Endodermal cell (in vitro differentiated cells): ENCODE data around the gene GAREM1. TPM values are rescaled to one million over a fixed set of nuclear protein-coding genes. Genes with fewer than 3 reads are reported as not detected.

Experiments
- DNase-seq: peaks from one replicate; pipeline ENCODE4 v3.0.0-alpha.2; 2017
- H3K27ac ChIP-seq: 2 replicates; pipeline ENCODE4 v1.5.1; 2013; ENCODE audit warnings: mild to moderate bottlenecking, low read depth, low read length, moderate library complexity
- H3K27me3 ChIP-seq: 2 replicates; pipeline ENCODE4 v1.6.1; 2013; ENCODE audit warnings: mild to moderate bottlenecking, low read length, moderate library complexity; ENCODE audit not compliant: insufficient read depth, control insufficient read depth, poor library complexity, severe bottlenecking
- H3K36me3 ChIP-seq: 2 replicates; pipeline ENCODE4 v1.7.0; 2013; ENCODE audit warnings: mild to moderate bottlenecking, low read length, moderate library complexity; ENCODE audit not compliant: control insufficient read depth, insufficient read depth
- H3K4me1 ChIP-seq: one replicate; pipeline ENCODE4 v1.7.0; 2013; ENCODE audit warnings: low read length; ENCODE audit not compliant: control insufficient read depth, insufficient read depth
- H3K4me3 ChIP-seq: 2 replicates; pipeline ENCODE4 v1.5.1; 2013; ENCODE audit warnings: mild to moderate bottlenecking, low read length, moderate library complexity
- H3K9ac ChIP-seq: 2 replicates; pipeline ENCODE4 v1.6.1; 2013; ENCODE audit warnings: mild to moderate bottlenecking, low read length, moderate library complexity; ENCODE audit not compliant: poor library complexity, severe bottlenecking; ENCODE audit errors: extremely low read depth
- H3K9me3 ChIP-seq: 2 replicates; pipeline ENCODE4 v1.6.1; 2013; ENCODE audit warnings: mild to moderate bottlenecking, low read length, moderate library complexity; ENCODE audit not compliant: control insufficient read depth
- H3K27ac Mint-ChIP-seq: 2 replicates; pipeline ENCODE4 v1.8.0; 2020; ENCODE audit warnings: mixed read lengths
- H3K27me3 Mint-ChIP-seq: 2 replicates; pipeline ENCODE4 v1.8.0; 2021; ENCODE audit warnings: mild to moderate bottlenecking, mixed read lengths; ENCODE audit not compliant: insufficient read depth
- H3K36me3 Mint-ChIP-seq: 2 replicates; pipeline ENCODE4 v1.8.0; 2020; ENCODE audit warnings: low read depth, mixed read lengths
- H3K4me1 Mint-ChIP-seq: 2 replicates; pipeline ENCODE4 v1.8.0; 2020; ENCODE audit warnings: mixed read lengths
- H3K4me3 Mint-ChIP-seq: 2 replicates; pipeline ENCODE4 v1.8.0; 2020; ENCODE audit warnings: mild to moderate bottlenecking, moderate library complexity, mixed read lengths
- H3K9me3 Mint-ChIP-seq: 2 replicates; pipeline ENCODE4 v1.8.0; 2020; ENCODE audit warnings: mild to moderate bottlenecking, mixed read lengths
- CTCF ChIP-seq: fragments of 200-600 bp; sonication (generic); conservative IDR thresholded peaks from 2 replicates; pipeline ENCODE4 v1.5.0; 2021; ENCODE audit warnings: antibody characterized with exemption, mild to moderate bottlenecking
- WGBS, 2 experiments: methylation state at CpG; one replicate each; pipeline versions ENCODE4 v1.1.5 to v1.1.7; 2013; ENCODE audit warnings: missing lambda C conversion rate in 2 of 2, mixed read lengths in 1 of 2; ENCODE audit not compliant: insufficient coverage in 1 of 2, insufficient read length in 1 of 2; 5-methylcytosine and 5-hydroxymethylcytosine counted together
- total RNA-seq, 2 donors: library from RNA; stranded (reverse); fragmentation: NEBNext Ultra II Directional in 1 of 2; extraction: Animal tissue kit (Norgen Biotek cat#: 25700) in 1 of 2; gene quantifications; 2 replicates in 1 of 2; 3 replicates in 1 of 2; pipeline ENCODE4 v1.2.1, GENCODE V29; 2021

GAREM1 gene
- total RNA-seq, 2 donors from 2014 or later, result 9.2 to 9.4 TPM

DNA sequence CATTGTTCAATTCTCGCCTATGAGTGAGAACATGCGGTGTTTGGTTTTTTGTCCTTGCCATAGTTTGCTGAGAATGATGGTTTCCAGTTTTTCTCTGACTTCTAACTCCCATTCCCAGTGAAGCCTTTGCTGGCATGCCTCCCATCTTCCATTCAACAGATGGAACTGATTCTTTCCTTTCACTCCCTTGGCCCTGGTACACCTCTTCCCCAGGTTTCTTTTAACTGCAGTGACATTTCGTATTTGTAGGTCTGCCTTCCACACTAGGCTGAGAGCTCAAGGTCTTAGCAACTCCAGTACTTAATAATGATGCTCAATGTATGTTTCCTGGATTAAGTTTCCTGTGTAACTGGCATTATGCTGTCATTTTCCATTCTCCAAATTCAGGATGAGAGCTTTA lies 48.5 kb downstream of the GAREM1 start:
- H3K9me3 Mint-ChIP-seq, result no peaks in the 10 kb centered on the region
- H3K27ac Mint-ChIP-seq, result no peak overlapping the region
- no peak overlapping the region for H3K4me3 Mint-ChIP-seq
- H3K36me3 ChIP-seq, result no peaks in the 10 kb centered on the region
- H3K27me3 Mint-ChIP-seq, result no peaks in the 10 kb centered on the region
- no peaks in the 10 kb centered on the region for H3K27me3 ChIP-seq
- no peak for TF ChIP-seq CTCF
- no peak for DNase-seq
- no peaks in the 10 kb centered on the region for H3K36me3 Mint-ChIP-seq
- no peaks in the 10 kb centered on the region for H3K9me3 ChIP-seq
- no peak overlapping the region for H3K9ac ChIP-seq
- H3K4me1 Mint-ChIP-seq, result peaks cover 19% of the 10 kb centered on the region
- WGBS, 2 experiments, result 93 to 100% methylated on average over 3 of the region's 3 CpGs
- H3K4me3 ChIP-seq, result no peak overlapping the region
- no peak overlapping the region for H3K27ac ChIP-seq
- peaks cover 3% of the 10 kb centered on the region for H3K4me1 ChIP-seq

- no peak overlapping the region for H3K9ac ChIP-seq
- TF ChIP-seq CTCF, result no peak
- Mint-ChIP-seq H3K4me1 (peaks cover 15% of the 10 kb centered on the region), H3K27ac (no peak overlapping the region), H3K27me3 (no peaks in the 10 kb centered on the region), H3K36me3 (no peaks in the 10 kb centered on the region), H3K4me3 (no peak overlapping the region), H3K9me3 (no peaks in the 10 kb centered on the region)
- no peaks in the 10 kb centered on the region for H3K27me3 ChIP-seq
- H3K27ac ChIP-seq, result no peak overlapping the region
- no peak overlapping the region for H3K4me3 ChIP-seq
- DNase-seq, result no peak
- H3K9me3 ChIP-seq, result no peaks in the 10 kb centered on the region
- H3K4me1 ChIP-seq, result peaks cover 3% of the 10 kb centered on the region
- 87 to 95% methylated on average over 4 to 5 of the region's 5 CpGs for WGBS, 2 experiments
- no peaks in the 10 kb centered on the region for H3K36me3 ChIP-seq
Measured at GRCh38 chr18:32420084-32420750, 50.5 kb downstream of the GAREM1 start.

DNA sequence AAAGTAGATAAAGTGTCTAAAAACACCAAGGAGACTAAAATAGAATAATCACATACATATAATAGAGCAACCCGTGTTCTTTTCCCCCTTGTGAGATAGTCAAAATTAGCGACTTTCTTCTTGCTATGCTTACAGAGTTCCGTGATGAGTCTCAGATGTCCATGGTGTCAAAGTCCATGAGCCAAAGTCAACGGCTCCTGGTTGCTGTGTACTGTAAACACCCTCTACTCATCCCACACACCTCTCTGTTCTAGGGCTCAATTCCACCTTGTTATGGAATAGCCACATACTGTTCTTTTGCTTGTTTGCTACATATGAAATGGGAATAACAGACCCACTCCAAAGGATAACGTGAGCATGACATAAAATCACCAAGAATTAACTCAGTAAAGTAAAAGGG lies 52.5 kb downstream of the GAREM1 start:
- H3K4me1 Mint-ChIP-seq, result peaks cover 15% of the 10 kb centered on the region
- TF ChIP-seq CTCF, result no peak
- Histone ChIP-seq H3K36me3 (no peaks in the 10 kb centered on the region), H3K9ac (no peak overlapping the region), H3K4me3 (no peak overlapping the region), H3K4me1 (peaks cover 3% of the 10 kb centered on the region), H3K27ac (no peak overlapping the region), H3K27me3 (no peaks in the 10 kb centered on the region), H3K9me3 (no peaks in the 10 kb centered on the region)
- H3K4me3 Mint-ChIP-seq, result no peak overlapping the region
- H3K36me3 Mint-ChIP-seq, result no peaks in the 10 kb centered on the region
- no peaks in the 10 kb centered on the region for H3K27me3 Mint-ChIP-seq
- no peak overlapping the region for H3K27ac Mint-ChIP-seq
- WGBS, 2 experiments, result 96 to 100% methylated on average over 2 to 5 of the region's 5 CpGs
- no peak for DNase-seq
- no peaks in the 10 kb centered on the region for H3K9me3 Mint-ChIP-seq
